Tongue (tissue), 3 donors: Measurements from ENCODE around the gene AKR1C3. TPM values are rescaled to one million over a fixed set of nuclear protein-coding genes. Genes with fewer than 3 reads are reported as not detected.
"Not testable (repeated sequence)": the region's sequence is repeated elsewhere in the genome, so short reads cannot be mapped to it uniquely, and the experiment has no call there.

Experiments
- DNase-seq: peaks from one replicate; pipeline ENCODE4 v3.0.0-alpha.2; 2015
- small RNA-seq: library from RNA; depleted of rRNA; stranded (forward); fragments of <200 nt; gene quantifications from one replicate; pipeline ENCODE3, GENCODE V24; 2014; ENCODE audit warnings: low replicate concordance
- total RNA-seq: library from RNA; depleted of rRNA; stranded (reverse); fragments of >200 nt; gene quantifications from one replicate; pipeline ENCODE4 v1.2.3, GENCODE V29; 2014

The AKR1C3 gene
- total RNA-seq, 1 donor from 2014 or later, result 4.0 TPM

DNA sequence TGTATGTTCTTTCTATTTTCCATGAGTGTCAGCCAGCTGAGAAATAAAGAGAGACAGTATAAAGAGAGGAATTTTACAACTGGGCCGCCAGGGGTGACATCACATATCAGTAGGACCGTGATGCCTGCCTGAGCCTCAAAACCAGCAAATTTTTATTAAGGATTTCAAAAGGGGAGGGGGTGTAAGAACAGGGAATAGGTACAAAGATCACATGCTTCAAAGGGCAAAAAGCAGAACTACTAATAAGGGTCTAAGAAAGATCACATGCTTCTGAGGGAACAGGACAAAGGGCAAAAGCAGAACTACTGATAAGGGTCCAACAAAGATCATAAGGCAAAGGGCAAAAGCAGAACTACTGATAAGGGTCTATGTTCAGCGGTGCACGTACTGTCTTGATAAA lies 43.5 kb downstream of the AKR1C3 start:
- DNase-seq, result not testable (repeated sequence)

DNA sequence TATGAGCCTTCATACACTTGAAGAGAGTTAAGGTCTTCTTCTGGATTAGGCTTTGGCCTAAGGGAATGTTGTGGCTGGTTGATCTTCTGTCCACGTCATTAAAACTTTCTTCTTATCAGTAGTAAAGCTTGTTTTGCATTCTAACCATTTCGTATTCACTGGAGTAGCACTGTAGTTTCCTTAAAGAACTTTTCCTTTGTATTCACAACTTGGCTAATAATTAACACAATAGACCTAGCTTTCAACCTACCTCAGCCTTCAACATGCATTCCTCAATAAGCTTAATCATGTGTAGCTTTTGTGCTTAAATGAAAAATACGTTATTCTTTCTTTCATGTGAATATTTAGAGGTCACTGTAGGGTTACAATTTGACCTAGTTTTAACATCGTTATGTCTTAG lies 48.0 kb downstream of the AKR1C3 start:
- no peak for DNase-seq

DNA sequence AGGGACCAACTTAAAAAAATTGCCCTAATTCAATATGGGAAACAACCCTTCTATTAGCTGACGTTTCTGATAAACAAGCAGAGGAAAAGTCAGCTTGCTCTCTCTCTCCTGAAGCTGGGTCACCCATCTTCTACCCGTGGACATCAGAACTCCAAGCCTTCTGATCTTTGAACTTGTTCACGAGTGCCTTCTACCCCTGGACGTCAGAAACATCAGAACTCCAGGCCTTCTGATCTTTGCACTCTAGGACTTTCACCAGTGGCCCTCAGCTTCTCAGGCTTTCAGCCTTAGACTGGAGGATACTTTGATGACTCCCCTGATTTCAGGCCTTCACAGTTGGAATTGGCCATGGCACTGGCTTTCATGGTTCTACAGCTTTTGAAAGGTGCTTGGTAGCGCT lies 48.9 kb downstream of the AKR1C3 start:
- no peak for DNase-seq

DNA sequence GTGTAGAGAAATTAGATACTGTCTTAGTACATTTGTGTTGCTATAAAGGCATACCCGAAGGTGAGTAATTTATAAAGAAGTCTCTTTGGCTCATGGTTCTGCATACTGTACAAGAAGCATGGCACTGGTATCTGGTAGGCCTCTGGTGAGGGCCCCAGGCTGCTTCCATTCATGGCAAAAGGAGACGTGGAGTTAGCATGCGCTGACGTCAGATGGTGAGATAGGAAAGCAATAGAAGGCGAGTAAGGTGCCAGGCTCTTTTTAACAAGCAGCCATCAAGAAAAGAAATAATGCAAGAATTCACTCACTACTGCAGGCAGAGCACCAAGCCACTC lies 52.7 kb downstream of the AKR1C3 start:
- DNase-seq, result no peak

DNA sequence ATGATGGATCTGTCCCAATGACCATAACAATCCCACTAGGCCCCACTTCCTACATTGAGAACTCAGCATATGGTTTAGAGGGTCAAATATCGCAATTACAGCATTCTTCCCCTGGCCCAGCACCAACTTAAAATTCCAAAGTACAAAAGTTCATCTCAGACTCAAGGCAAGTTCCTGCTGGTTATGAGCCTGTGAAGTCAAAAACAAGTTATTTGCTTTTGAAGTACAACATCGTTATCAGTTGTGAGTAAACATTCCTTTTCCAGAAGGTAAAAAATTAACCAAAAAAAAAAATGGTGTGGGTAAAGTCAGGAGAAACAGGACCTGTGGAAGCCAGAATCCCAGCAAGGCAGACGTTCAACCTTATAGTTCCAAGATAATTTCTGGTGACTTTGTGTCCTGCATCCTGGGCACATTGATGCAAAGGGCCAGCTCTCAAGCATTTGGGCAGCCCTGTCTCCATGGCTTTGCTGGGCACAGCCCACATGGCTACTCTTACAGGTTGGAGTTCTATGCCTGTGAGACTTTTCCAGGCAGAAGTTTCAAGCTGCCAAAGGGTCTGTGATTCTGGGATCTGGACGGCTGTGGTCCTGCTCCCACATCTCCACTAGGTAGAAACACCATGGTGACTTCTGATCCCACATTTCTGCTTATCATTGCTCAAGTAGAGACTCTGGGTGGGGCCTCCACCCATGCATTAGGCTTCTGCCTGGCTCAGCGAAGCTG lies 53.2 kb downstream of the AKR1C3 start:
- DNase-seq, result peak; percentile 34

DNA sequence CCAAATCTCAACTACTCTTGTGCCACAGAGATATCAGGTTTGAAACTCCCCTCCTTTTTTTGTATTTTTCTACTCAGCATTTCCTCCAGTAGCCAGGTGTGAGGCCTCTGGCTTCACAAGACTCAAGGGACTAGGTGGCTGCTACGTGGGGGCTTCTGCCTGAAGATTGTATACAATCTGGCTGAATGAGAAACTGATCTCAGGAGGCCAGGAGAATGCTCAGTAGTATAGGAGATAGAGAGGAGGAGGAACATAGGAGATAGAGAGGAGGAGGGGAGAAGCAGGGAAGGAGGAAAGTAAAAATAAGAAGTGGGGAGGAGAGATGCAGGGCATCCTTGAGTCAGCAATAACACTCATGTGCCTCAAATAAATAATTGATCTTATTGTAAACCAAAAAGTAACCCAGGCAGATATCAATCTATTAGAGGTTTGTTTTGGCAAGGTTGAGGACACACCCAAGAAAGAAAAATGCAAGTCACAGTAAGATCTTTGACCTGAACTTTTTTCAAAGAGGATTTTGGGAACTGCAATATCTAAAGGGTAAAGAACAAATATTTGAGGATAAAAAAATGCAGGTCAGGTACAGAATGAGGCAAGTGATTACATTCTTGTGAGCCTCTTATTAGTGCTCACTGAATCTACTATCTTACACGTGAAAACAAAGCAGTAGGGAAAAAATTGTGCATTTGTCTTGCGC lies 53.9 kb downstream of the AKR1C3 start:
- DNase-seq, result no peak

DNA sequence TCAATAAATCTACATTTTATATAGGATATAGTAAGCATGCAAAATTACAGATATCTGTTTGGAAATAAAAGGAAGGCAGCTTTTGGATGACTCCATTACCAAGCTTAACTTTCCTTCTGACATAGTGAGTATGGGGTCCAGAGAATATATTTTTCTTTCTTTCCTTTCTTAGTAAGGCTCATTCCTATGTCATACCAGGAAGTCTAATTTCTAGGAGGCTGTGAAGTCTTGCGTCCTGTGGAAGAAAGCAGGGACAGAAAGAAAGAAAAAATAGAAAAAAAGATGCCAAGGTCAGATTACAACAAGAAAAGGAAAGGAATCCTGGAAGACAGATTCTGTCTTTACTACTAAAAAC lies 54.4 kb downstream of the AKR1C3 start:
- DNase-seq, result no peak

DNA sequence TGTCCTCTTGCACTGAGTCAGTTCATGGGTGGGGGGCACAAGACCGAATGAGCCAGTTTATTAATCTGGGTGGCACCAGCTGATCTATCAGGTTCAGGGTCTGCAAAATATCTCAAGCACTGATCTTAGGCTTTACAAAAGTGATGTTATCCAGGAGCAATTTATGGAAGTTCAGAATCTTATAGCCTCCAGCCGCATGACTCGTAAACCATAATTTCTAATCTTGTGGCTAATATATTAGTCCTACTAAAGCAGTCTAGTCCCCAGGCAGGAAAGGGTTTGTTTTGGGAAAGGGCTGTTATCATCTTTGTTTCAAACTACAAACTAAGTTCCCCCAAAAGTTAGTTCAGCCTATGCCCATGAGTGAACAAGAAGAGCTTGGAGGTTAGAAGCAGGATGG lies 56.9 kb downstream of the AKR1C3 start:
- no peak for DNase-seq

DNA sequence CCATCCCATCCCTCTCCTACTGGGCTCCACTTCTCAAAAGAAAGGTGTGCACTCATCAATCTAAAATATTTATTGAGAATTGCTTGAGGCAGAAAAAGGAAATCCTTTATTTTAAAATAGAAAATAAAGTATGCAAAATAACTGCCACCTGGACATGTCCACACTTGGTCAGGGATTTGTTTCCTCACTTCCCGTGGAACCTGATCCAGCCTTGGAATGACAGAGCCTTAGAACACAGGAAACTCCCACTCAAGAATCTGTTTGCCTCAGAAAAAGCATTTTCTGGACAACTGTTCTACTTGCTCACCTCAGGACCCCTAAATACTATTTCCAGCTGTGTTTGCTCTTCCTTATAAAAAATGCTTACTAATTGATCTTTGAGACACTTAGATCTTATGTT lies 61.7 kb downstream of the AKR1C3 start:
- DNase-seq, result no peak

Small RNA genes lying within 50 kb of the gene (small RNA-seq; reads per million reads assigned to genes)
- gene RF00096, result not detected

Other genes starting within 250 kb of the AKR1C3 start
- gene AKR1C1, start 131.0 kb upstream of the AKR1C3 start, total RNA-seq, result 5.4 TPM
- 2.8 TPM for gene AKR1C2, start 90.6 kb upstream of the AKR1C3 start, total RNA-seq
- not detected for gene AKR1C8, start 90.7 kb downstream of the AKR1C3 start, total RNA-seq
- not detected for gene AKR1C4, start 102.4 kb downstream of the AKR1C3 start, total RNA-seq